Uterus (tissue), 4 donors: ENCODE measurements around the gene MYO9A. TPM values are rescaled to one million over a fixed set of nuclear protein-coding genes. Genes with fewer than 3 reads are reported as not detected.

Experiments
- DNase-seq, 2 donors: peaks; one replicate each; pipeline ENCODE4 v3.0.0-alpha.2; 2019 to 2020
- H3K27ac ChIP-seq, 2 donors: fragments of 200-600 bp; sonication (generic); 1 replicate in 1 of 2; 2 replicates in 1 of 2; pipeline ENCODE4 v1.5.1; 2016 to 2018
- H3K27me3 ChIP-seq, 2 donors: fragments of 200-600 bp; sonication (generic); one replicate each; pipeline ENCODE4 v1.5.1; 2018 to 2019; ENCODE audit warnings: control low read depth in 1 of 2
- H3K36me3 ChIP-seq, 2 donors: fragments of 200-600 bp; sonication (generic); one replicate each; pipeline ENCODE4 v1.5.1; 2019; ENCODE audit warnings: control low read depth in 1 of 2
- H3K4me1 ChIP-seq, 2 donors: fragments of 200-600 bp; sonication (generic); one replicate each; pipeline ENCODE4 v1.5.1; 2018 to 2019; ENCODE audit warnings: control low read depth in 1 of 2
- H3K4me3 ChIP-seq, 2 donors: fragments of 200-600 bp; sonication (generic); 1 replicate in 1 of 2; 2 replicates in 1 of 2; pipeline ENCODE4 v1.5.1; 2018 to 2019; ENCODE audit warnings: mild to moderate bottlenecking in 1 of 2
- H3K9me3 ChIP-seq, 2 donors: fragments of 200-600 bp; sonication (generic); one replicate each; pipeline ENCODE4 v1.5.1; 2019; ENCODE audit warnings: control low read depth in 1 of 2
- CTCF ChIP-seq, 4 experiments: fragments of 200-600 bp in 2 of 4; fragments of 450-650 bp in 2 of 4; sonication (generic) in 2 of 4; IDR thresholded peaks; one replicate each; pipeline ENCODE4 v1.5.1; 2016 to 2019; ENCODE audit warnings: antibody characterized with exemption in 4 of 4, mild to moderate bottlenecking in 2 of 4, moderate library complexity in 1 of 4
- POLR2A ChIP-seq, 2 donors: fragments of 450-650 bp; IDR thresholded peaks; one replicate each; pipeline ENCODE4 v1.6.1; 2016; ENCODE audit warnings: antibody characterized with exemption in 2 of 2, mild to moderate bottlenecking in 1 of 2, moderate library complexity in 1 of 2
- intact Hi-C: fragments of 100-400 bp; cut with DNase I; formaldehyde crosslinking; loops from one replicate; pipeline ENCODE4 v1.15.1; 2023; ENCODE audit warnings: low total_unique reads
- total RNA-seq, 4 donors: library from RNA; depleted of rRNA in 3 of 4; stranded (reverse); fragments of >200 nt in 3 of 4; gene quantifications; one replicate each; pipeline versions ENCODE4 v1.1.0 to v1.2.4, GENCODE V29; 2014 to 2023
- donor health status: DM: yes; HTN: yes; CAD: no.

Gene MYO9A
- total RNA-seq, 4 donors from 2014 or later = 45.6 to 141 (median 90.0) TPM

- TF ChIP-seq CTCF (IDR thresholded peaks at IDR 0.05) = no peak
- TF ChIP-seq POLR2A (IDR thresholded peaks at IDR 0.05) = no peak
These were observed 294.1 kb downstream of the MYO9A start for GRCh38 chr15:71823801-71824200.

GRCh38 chr15:71822890-71823630 is 294.9 kb downstream of the MYO9A start:
- Histone ChIP-seq H3K27ac (no peak overlapping the region), H3K4me1 (no peaks in the 10 kb centered on the region), H3K36me3 (no peaks in the 10 kb centered on the region), H3K27me3 (no peaks in the 10 kb centered on the region), H3K9me3 (no peaks in the 10 kb centered on the region), H3K4me3 (no peak overlapping the region)
- intact Hi-C loops = no loop called here
- no peak for DNase-seq
- no peak for TF ChIP-seq CTCF (IDR thresholded peaks at IDR 0.05)
- no peak for TF ChIP-seq POLR2A (IDR thresholded peaks at IDR 0.05)

More at GRCh38 chr15:71823801-71824200, 294.1 kb downstream of the MYO9A start:
- no peaks in the 10 kb centered on the region for H3K4me1 ChIP-seq
- DNase-seq = no peak
- H3K27ac ChIP-seq = no peak overlapping the region
- H3K27me3 ChIP-seq = no peaks in the 10 kb centered on the region
- H3K36me3 ChIP-seq = no peaks in the 10 kb centered on the region
- intact Hi-C loops = no loop called here
- H3K4me3 ChIP-seq = no peak overlapping the region
- no peaks in the 10 kb centered on the region for H3K9me3 ChIP-seq

- H3K36me3 ChIP-seq = no peaks in the 10 kb centered on the region
- intact Hi-C loops = no loop called here
- TF ChIP-seq CTCF (IDR thresholded peaks at IDR 0.05) = no peak
- TF ChIP-seq POLR2A (IDR thresholded peaks at IDR 0.05) = no peak
- no peak overlapping the region for H3K4me3 ChIP-seq
- H3K4me1 ChIP-seq = no peaks in the 10 kb centered on the region
- no peak for DNase-seq
- no peaks in the 10 kb centered on the region for H3K27me3 ChIP-seq
- H3K9me3 ChIP-seq = no peaks in the 10 kb centered on the region
- no peak overlapping the region for H3K27ac ChIP-seq
These were observed 296.3 kb downstream of the MYO9A start for GRCh38 chr15:71821547-71822129.

GRCh38 chr15:71820127-71820526 is 297.8 kb downstream of the MYO9A start:
- Histone ChIP-seq H3K27ac (no peak overlapping the region), H3K36me3 (no peaks in the 10 kb centered on the region), H3K4me3 (no peak overlapping the region), H3K9me3 (no peaks in the 10 kb centered on the region), H3K27me3 (no peaks in the 10 kb centered on the region), H3K4me1 (no peaks in the 10 kb centered on the region)
- no peak for DNase-seq
- intact Hi-C loops = no loop called here
- no peak for TF ChIP-seq CTCF (IDR thresholded peaks at IDR 0.05)
- no peak for TF ChIP-seq POLR2A (IDR thresholded peaks at IDR 0.05)

GRCh38 chr15:71817351-71817750 is 300.6 kb downstream of the MYO9A start:
- intact Hi-C loops = no loop called here
- no peaks in the 10 kb centered on the region for H3K27me3 ChIP-seq
- no peaks in the 10 kb centered on the region for H3K4me1 ChIP-seq
- no peak for DNase-seq
- H3K4me3 ChIP-seq = no peak overlapping the region
- TF ChIP-seq CTCF (IDR thresholded peaks at IDR 0.05) (no peak), POLR2A (IDR thresholded peaks at IDR 0.05) (no peak)
- H3K36me3 ChIP-seq = no peaks in the 10 kb centered on the region
- H3K9me3 ChIP-seq = no peaks in the 10 kb centered on the region
- H3K27ac ChIP-seq = no peak overlapping the region
